ENCODE data around the gene COX5B.

DNA sequence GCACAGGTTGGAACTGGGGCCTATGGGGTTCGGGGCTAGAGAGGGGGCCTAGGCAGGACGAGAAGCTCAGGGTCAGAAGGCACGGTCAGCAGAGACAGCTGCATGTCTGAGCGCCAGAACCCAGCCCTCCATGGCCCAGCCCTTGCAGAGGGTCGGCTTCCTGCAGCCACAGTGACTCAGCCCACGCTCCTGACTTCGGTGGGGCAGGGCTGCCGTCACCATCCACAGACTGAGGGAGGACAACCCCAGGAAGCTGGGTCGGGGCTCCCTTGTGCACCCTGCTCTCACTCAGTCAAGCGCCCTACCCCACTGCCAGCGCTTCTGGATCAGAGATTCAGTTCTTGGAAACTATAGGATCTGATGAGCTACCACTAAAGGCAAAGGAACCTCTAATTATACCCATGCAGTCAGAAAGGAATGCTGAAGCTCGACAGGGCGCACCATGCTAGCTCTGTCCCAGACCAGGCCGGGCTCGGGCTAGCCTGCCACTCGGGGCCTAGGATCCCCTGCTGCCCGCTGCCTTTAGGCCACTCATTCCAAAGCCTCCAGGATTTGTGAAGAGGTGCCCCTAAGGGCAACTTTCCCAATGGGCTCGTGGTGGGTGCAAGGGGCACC is 15.0 kb downstream of the COX5B start:
- no peak for TF ChIP-seq POLR2AphosphoS5 (IDR thresholded peaks at IDR 0.05)
- no peak for TF ChIP-seq POLR2A (IDR thresholded peaks at IDR 0.05)
